Caco-2 (cell line): ENCODE results near the gene SMARCA4. TPM values are rescaled to one million over a fixed set of nuclear protein-coding genes. Genes with fewer than 3 reads are reported as not detected.

Source experiments
- BruUV-seq: library from RNA; stranded (reverse); fragments of 400-500 nt; replicated peaks from 2 replicates; lab custom pipeline; 2021; lab: Mats Ljungman, UMichigan
- CTCF ChIA-PET: fragments of 300-600 bp; sonication (Branson Sonifier 250); formaldehyde crosslinking; loops from one replicate; lab custom pipeline; 2022; ENCODE audit warnings: antibody characterized with exemption; lab: Charles Lee
- POLR2A ChIA-PET: fragments of 300-600 bp; sonication (Branson Sonifier 250); formaldehyde crosslinking; loops from one replicate; lab custom pipeline; 2022; ENCODE audit warnings: antibody characterized with exemption; lab: Charles Lee
- DNase-seq, 2 experiments: peaks; one replicate each; pipeline versions ENCODE4 v3.0.0 to v3.0.0-alpha.2; 2020 to 2022
- H3K27me3 ChIP-seq: replicated peaks from 2 replicates; pipeline ENCODE4 v1.6.0; 2011; ENCODE audit warnings: low read length; ENCODE audit not compliant: control insufficient read depth, insufficient read depth
- H3K36me3 ChIP-seq: 2 replicates; pipeline ENCODE4 v1.5.1; 2011; ENCODE audit warnings: low read length; ENCODE audit not compliant: control insufficient read depth, insufficient read depth
- H3K4me1 ChIP-seq: fragments of 250-450 bp; sonication (Bioruptor Pico); 2 replicates; pipeline ENCODE4 v1.5.1; 2020; ENCODE audit warnings: mild to moderate bottlenecking
- H3K4me3 ChIP-seq: 2 replicates; pipeline ENCODE4 v1.5.1; 2011; ENCODE audit warnings: low read depth, mild to moderate bottlenecking, control low read depth, low read length
- H3K9me3 ChIP-seq: fragments of 250-450 bp; sonication (Bioruptor Pico); 2 replicates; pipeline ENCODE4 v1.5.1; 2020; ENCODE audit warnings: mild to moderate bottlenecking, moderate library complexity
- H3K27ac Mint-ChIP-seq: one replicate; pipeline ENCODE4 v1.8.0; 2022; ENCODE audit warnings: mixed read lengths; ENCODE audit not compliant: unreplicated experiment
- H3K27me3 Mint-ChIP-seq: one replicate; pipeline ENCODE4 v1.8.0; 2022; ENCODE audit warnings: mixed read lengths; ENCODE audit not compliant: insufficient read depth, unreplicated experiment
- H3K36me3 Mint-ChIP-seq: one replicate; pipeline ENCODE4 v1.8.0; 2022; ENCODE audit warnings: mild to moderate bottlenecking, mixed read lengths; ENCODE audit not compliant: insufficient read depth, unreplicated experiment
- H3K4me1 Mint-ChIP-seq: one replicate; pipeline ENCODE4 v1.8.0; 2022; ENCODE audit warnings: low read depth, mixed read lengths; ENCODE audit not compliant: unreplicated experiment
- H3K4me3 Mint-ChIP-seq: one replicate; pipeline ENCODE4 v1.8.0; 2022; ENCODE audit warnings: mild to moderate bottlenecking, moderate library complexity, mixed read lengths; ENCODE audit not compliant: unreplicated experiment
- H3K9me3 Mint-ChIP-seq: one replicate; pipeline ENCODE4 v1.8.0; 2022; ENCODE audit warnings: mixed read lengths; ENCODE audit not compliant: unreplicated experiment
- intact Hi-C: fragments of 100-400 bp; cut with micrococcal nuclease; formaldehyde crosslinking; loops from one replicate; pipeline ENCODE4 v1.10.0; 2022; ENCODE audit not compliant: unreplicated experiment
- total RNA-seq: library from RNA; stranded (reverse); gene quantifications from 2 replicates; pipeline ENCODE4 v1.2.3, GENCODE V29; 2022
- TF ChIP-seq, protein P1 (sequence below), 2 experiments: fragments of 200-600 bp in 1 of 2; IDR thresholded peaks; 1 replicate in 1 of 2; 2 replicates in 1 of 2; pipeline versions ENCODE4 v1.5.1 to v1.8.0; 2011 to 2022; ENCODE audit warnings: antibody characterized with exemption in 1 of 2, control low read depth in 1 of 2, inconsistent platforms in 1 of 2, low read depth in 1 of 2, low read length in 1 of 2, mild to moderate bottlenecking in 1 of 2, moderate library complexity in 1 of 2; ENCODE audit not compliant: insufficient read depth in 1 of 2, severe bottlenecking in 1 of 2, unreplicated experiment in 1 of 2

The SMARCA4 gene
- total RNA-seq, 1 experiment from 2014 or later = 171 TPM

DNA sequence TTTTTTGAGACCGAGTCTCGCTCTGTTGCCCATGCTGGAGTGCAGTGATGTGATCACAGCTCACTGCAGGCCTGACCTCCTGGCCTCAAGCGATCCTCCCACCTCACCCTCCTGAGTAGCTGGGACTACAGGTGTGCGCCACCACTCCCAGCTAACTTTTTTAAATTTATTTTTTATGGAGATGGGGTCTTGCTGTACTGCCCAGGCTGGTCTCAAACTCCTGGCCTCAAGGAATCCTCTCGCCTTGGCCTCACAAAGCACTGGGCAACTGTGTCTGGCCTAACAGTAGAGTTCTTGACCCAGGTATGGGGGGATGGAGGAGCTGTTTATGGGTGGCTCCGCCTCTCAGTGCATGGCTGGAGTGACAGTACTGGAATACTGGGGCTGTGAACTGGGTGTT is 59.6 kb downstream of the SMARCA4 start:
- TF ChIP-seq, protein P1, sequence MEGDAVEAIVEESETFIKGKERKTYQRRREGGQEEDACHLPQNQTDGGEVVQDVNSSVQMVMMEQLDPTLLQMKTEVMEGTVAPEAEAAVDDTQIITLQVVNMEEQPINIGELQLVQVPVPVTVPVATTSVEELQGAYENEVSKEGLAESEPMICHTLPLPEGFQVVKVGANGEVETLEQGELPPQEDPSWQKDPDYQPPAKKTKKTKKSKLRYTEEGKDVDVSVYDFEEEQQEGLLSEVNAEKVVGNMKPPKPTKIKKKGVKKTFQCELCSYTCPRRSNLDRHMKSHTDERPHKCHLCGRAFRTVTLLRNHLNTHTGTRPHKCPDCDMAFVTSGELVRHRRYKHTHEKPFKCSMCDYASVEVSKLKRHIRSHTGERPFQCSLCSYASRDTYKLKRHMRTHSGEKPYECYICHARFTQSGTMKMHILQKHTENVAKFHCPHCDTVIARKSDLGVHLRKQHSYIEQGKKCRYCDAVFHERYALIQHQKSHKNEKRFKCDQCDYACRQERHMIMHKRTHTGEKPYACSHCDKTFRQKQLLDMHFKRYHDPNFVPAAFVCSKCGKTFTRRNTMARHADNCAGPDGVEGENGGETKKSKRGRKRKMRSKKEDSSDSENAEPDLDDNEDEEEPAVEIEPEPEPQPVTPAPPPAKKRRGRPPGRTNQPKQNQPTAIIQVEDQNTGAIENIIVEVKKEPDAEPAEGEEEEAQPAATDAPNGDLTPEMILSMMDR (IDR thresholded peaks at IDR 0.05; ENCODE audit: insufficient read depth in 1 of 2, low read depth in 1 of 2, low read length in 1 of 2, severe bottlenecking in 1 of 2, unreplicated experiment in 1 of 2) = no peak
- no peaks in the 10 kb centered on the region for H3K27me3 ChIP-seq
- H3K4me3 ChIP-seq = no peak overlapping the region
- Mint-ChIP-seq H3K4me3 (no peak overlapping the region), H3K36me3 (peaks cover 84% of the 10 kb centered on the region), H3K27me3 (no peaks in the 10 kb centered on the region), H3K27ac (no peak overlapping the region), H3K4me1 (peaks cover 13% of the 10 kb centered on the region), H3K9me3 (no peaks in the 10 kb centered on the region)
- H3K36me3 ChIP-seq = no peaks in the 10 kb centered on the region; the same call in none of the 2 replicates
- ChIA-PET CTCF (interaction anchor here (1.1 kb wide), 1 partner anchor 81 kb away, joined by 3 read pairs; no protein-coding TSS in a partner anchor), POLR2A (no interaction called here)
- intact Hi-C loops = no loop called here
- DNase-seq = no peak
- H3K9me3 ChIP-seq = no peaks in the 10 kb centered on the region
- H3K4me1 ChIP-seq = peaks cover 10% of the 10 kb centered on the region; the same call in 1 of the 2 replicates
- BruUV-seq = no TSS peak

DNA sequence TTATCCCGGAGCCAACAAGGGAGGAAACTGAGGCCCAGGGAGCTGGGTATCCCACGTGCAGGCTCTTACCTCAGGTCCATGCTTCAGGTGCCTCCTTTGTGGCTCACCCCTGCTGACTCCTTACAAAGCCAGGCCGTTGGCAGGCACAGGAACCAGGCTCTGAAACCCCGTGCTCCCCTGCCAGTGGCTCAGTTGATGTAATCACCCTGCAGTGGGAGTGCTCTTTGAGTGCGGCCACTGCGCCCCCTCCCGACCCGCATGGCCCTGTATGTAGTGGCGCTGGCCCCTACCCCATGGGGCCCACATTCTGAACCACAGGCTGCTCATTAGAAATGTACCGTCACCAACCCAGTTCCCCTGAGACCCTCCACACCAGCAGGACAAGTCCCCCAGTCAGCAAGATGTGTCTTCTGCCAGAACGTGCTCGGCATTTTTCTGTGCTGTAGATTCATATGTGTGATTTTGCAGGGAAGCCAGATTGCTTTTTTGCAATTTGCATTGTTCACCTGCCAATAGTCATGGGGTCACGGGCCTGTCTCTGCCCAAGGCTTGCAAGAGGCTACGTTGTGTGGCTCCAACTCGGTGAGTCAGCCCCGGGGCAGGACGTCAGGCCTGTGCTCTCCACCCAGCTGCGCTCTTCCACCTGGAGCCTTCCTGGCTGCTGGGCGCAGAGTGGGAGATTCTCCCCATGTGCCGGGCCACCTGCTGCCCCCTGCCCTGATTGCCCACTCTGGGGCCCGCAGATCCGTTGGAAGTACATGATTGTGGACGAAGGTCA is 60.3 kb downstream of the SMARCA4 start:
- no peaks in the 10 kb centered on the region for H3K9me3 ChIP-seq
- Mint-ChIP-seq H3K9me3 (no peaks in the 10 kb centered on the region), H3K27ac (no peak overlapping the region), H3K36me3 (peaks cover 84% of the 10 kb centered on the region), H3K4me3 (no peak overlapping the region), H3K27me3 (no peaks in the 10 kb centered on the region), H3K4me1 (peaks cover 13% of the 10 kb centered on the region)
- BruUV-seq = no TSS peak
- H3K4me1 ChIP-seq = peaks cover 10% of the 10 kb centered on the region; the same call in 1 of the 2 replicates
- H3K4me3 ChIP-seq = no peak overlapping the region
- H3K27me3 ChIP-seq = no peaks in the 10 kb centered on the region
- ChIA-PET POLR2A (no interaction called here), CTCF (interaction anchor here (1.1 kb wide), 1 partner anchor 82 kb away, joined by 3 read pairs; no protein-coding TSS in a partner anchor)
- no peaks in the 10 kb centered on the region; the same call in none of the 2 replicates for H3K36me3 ChIP-seq
- TF ChIP-seq, protein P1 (IDR thresholded peaks at IDR 0.05; ENCODE audit: insufficient read depth in 1 of 2, low read depth in 1 of 2, low read length in 1 of 2, severe bottlenecking in 1 of 2, unreplicated experiment in 1 of 2) = no peak
- no peak for DNase-seq
- intact Hi-C loops = no loop called here

DNA sequence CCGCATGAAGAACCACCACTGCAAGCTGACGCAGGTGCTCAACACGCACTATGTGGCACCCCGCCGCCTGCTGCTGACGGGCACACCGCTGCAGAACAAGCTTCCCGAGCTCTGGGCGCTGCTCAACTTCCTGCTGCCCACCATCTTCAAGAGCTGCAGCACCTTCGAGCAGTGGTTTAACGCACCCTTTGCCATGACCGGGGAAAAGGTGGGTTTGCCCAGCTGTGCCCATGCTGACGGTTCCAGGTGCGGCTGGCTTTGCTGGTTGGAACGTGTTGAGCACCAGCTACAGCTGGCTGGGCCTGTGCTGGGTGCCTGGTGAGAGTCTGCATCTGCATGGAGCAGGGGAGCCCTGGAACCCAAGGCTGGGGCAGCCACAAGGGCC is 60.9 kb downstream of the SMARCA4 start:
- Histone ChIP-seq H3K9me3 (no peaks in the 10 kb centered on the region), H3K36me3 (no peaks in the 10 kb centered on the region; the same call in none of the 2 replicates), H3K27me3 (no peaks in the 10 kb centered on the region), H3K4me1 (peaks cover 10% of the 10 kb centered on the region; the same call in 1 of the 2 replicates), H3K4me3 (no peak overlapping the region)
- H3K27ac Mint-ChIP-seq = no peak overlapping the region
- H3K36me3 Mint-ChIP-seq = peaks cover 78% of the 10 kb centered on the region
- intact Hi-C loops = no loop called here
- BruUV-seq = no TSS peak
- no peaks in the 10 kb centered on the region for H3K27me3 Mint-ChIP-seq
- TF ChIP-seq, protein P1 (IDR thresholded peaks at IDR 0.05; ENCODE audit: insufficient read depth in 1 of 2, low read depth in 1 of 2, low read length in 1 of 2, severe bottlenecking in 1 of 2, unreplicated experiment in 1 of 2) = no peak
- POLR2A ChIA-PET = no interaction called here
- no peak overlapping the region for H3K4me3 Mint-ChIP-seq
- no peaks in the 10 kb centered on the region for H3K9me3 Mint-ChIP-seq
- no peak for DNase-seq
- CTCF ChIA-PET = no interaction called here
- H3K4me1 Mint-ChIP-seq = peaks cover 13% of the 10 kb centered on the region
